ENCODE data around the gene FAM204A. TPM values are rescaled to one million over a fixed set of nuclear protein-coding genes. Genes with fewer than 3 reads are reported as not detected.

The FAM204A gene
- total RNA-seq, 4 donors from 2014 or later = 6.8 to 99.0 (median 51.3) TPM

GRCh38 chr10:118259288-118259906, 82.7 kb downstream of the FAM204A start:
- H3K9me3 ChIP-seq = no peaks in the 10 kb centered on the region
- intact Hi-C loops (cut with DNase I; ENCODE audit: low total_unique reads) = no loop called here
- H3K4me1 ChIP-seq = no peaks in the 10 kb centered on the region
- TF ChIP-seq CTCF (IDR thresholded peaks at IDR 0.05) (peak; percentile 32 to 62 (median 38)), POLR2A (IDR thresholded peaks at IDR 0.05) (no peak)
- peak in 1 of 2 donors; percentile 52 for DNase-seq
- H3K36me3 ChIP-seq = no peaks in the 10 kb centered on the region
- H3K4me3 ChIP-seq = no peak overlapping the region
- no peaks in the 10 kb centered on the region for H3K27me3 ChIP-seq
- H3K27ac ChIP-seq = peak overlapping the region; percentile 4 to 54

GRCh38 chr10:118258285-118258684, 83.8 kb downstream of the FAM204A start:
- Histone ChIP-seq H3K4me1 (no peaks in the 10 kb centered on the region), H3K27me3 (no peaks in the 10 kb centered on the region), H3K4me3 (no peak overlapping the region), H3K36me3 (no peaks in the 10 kb centered on the region), H3K9me3 (no peaks in the 10 kb centered on the region), H3K27ac (peak overlapping the region; percentile 4 to 68)
- no peak for DNase-seq
- no peak for TF ChIP-seq POLR2A (IDR thresholded peaks at IDR 0.05)
- intact Hi-C loops (cut with DNase I; ENCODE audit: low total_unique reads) = no loop called here

GRCh38 chr10:118256825-118257570, 85.1 kb downstream of the FAM204A start:
- Histone ChIP-seq H3K27me3 (no peaks in the 10 kb centered on the region), H3K36me3 (no peaks in the 10 kb centered on the region), H3K4me1 (no peaks in the 10 kb centered on the region), H3K9me3 (no peaks in the 10 kb centered on the region), H3K4me3 (no peak overlapping the region), H3K27ac (peak overlapping the region; percentile 28 to 68)
- no peak for DNase-seq
- no peak for TF ChIP-seq CTCF (IDR thresholded peaks at IDR 0.05)
- no peak for TF ChIP-seq POLR2A (IDR thresholded peaks at IDR 0.05)
- intact Hi-C loops (cut with DNase I; ENCODE audit: low total_unique reads) = no loop called here

GRCh38 chr10:118256209-118256608, 85.9 kb downstream of the FAM204A start:
- Histone ChIP-seq H3K27ac (peak overlapping the region; percentile 28 to 68), H3K27me3 (no peaks in the 10 kb centered on the region), H3K36me3 (no peaks in the 10 kb centered on the region), H3K4me3 (no peak overlapping the region), H3K9me3 (no peaks in the 10 kb centered on the region), H3K4me1 (no peaks in the 10 kb centered on the region)
- TF ChIP-seq POLR2A (IDR thresholded peaks at IDR 0.05) = no peak
- TF ChIP-seq CTCF (IDR thresholded peaks at IDR 0.05) = no peak
- intact Hi-C loops (cut with DNase I; ENCODE audit: low total_unique reads) = no loop called here
- no peak for DNase-seq

GRCh38 chr10:118255355-118255754, 86.8 kb downstream of the FAM204A start:
- no peaks in the 10 kb centered on the region for H3K27me3 ChIP-seq
- no peaks in the 10 kb centered on the region for H3K9me3 ChIP-seq
- no peak overlapping the region for H3K4me3 ChIP-seq
- intact Hi-C loops (cut with DNase I; ENCODE audit: low total_unique reads) = no loop called here
- H3K4me1 ChIP-seq = no peaks in the 10 kb centered on the region
- TF ChIP-seq POLR2A (IDR thresholded peaks at IDR 0.05) (no peak), CTCF (IDR thresholded peaks at IDR 0.05) (no peak)
- peak overlapping the region; percentile 28 to 68 for H3K27ac ChIP-seq
- no peaks in the 10 kb centered on the region for H3K36me3 ChIP-seq
- no peak for DNase-seq

Measured in uterus (tissue), 4 donors.